HepG2 (cell line): ENCODE measurements around the gene S1PR5. TPM values are rescaled to one million over a fixed set of nuclear protein-coding genes. Genes with fewer than 3 reads are reported as not detected.
A peak's percentile ranks its signal among the peaks of the same experiment; 100 is the strongest.

Experiments
- ATAC-seq: fragments of 200-7000 bp; cut with Tn5 transposase; 3 replicates; pipeline ENCODE4 v1.9.1; 2020; ENCODE audit warnings: mild to moderate bottlenecking, moderate library complexity
- Bru-seq: library from RNA; stranded (reverse); fragments of 400-500 nt; gene quantifications from one replicate; lab custom pipeline; 2021; lab: Mats Ljungman, UMichigan
- BruChase-seq, 2 experiments: library from RNA; stranded (reverse); fragments of 400-500 nt; gene quantifications; one replicate each; lab custom pipeline; 2021; lab: Mats Ljungman, UMichigan
- BruUV-seq: library from RNA; stranded (reverse); fragments of 400-500 nt; replicated peaks from 2 replicates; lab custom pipeline; 2021; lab: Mats Ljungman, UMichigan
- CTCF ChIA-PET: fragments of 300-600 bp; formaldehyde crosslinking; extraction: SDS; loops from one replicate; lab custom pipeline; 2021; ENCODE audit warnings: low total read pairs, inconsistent platforms, low intra/inter-chr PET ratio; lab: Yijun Ruan, JAX
- POLR2A ChIA-PET: fragments of 350-600 bp; sonication (Branson Sonifier 250); formaldehyde crosslinking; loops from one replicate; lab custom pipeline; 2020; ENCODE audit warnings: antibody characterized with exemption, inconsistent platforms; lab: Yijun Ruan, JAX
- DNase-seq: peaks from one replicate; pipeline ENCODE4 v3.0.0-alpha.2; 2015; ENCODE audit warnings: low spot score
- FAIRE-seq: peaks from 3 replicates; lab custom pipeline; 2011; peaks lifted over from hg19 to GRCh38; lab: Jason Lieb, UNC
- H2AFZ ChIP-seq: one replicate; pipeline ENCODE4 v1.6.1; 2011; ENCODE audit warnings: low read length, inconsistent platforms
- H3K27ac ChIP-seq: fragments of 300-600 bp; 3 replicates; pipeline ENCODE4 v1.8.0; 2011; ENCODE audit warnings: mixed run types, mild to moderate bottlenecking, mixed read lengths, low read length, inconsistent platforms; ENCODE audit not compliant: insufficient read depth; ENCODE audit errors: extremely low read length
- H3K27me3 ChIP-seq, 2 experiments: fragments of 200-600 bp in 1 of 2; 2 replicates in 1 of 2; 3 replicates in 1 of 2; pipeline versions ENCODE4 v1.6.0 to v1.8.0; 2011; ENCODE audit warnings: low read length in 2 of 2, mild to moderate bottlenecking in 2 of 2, moderate library complexity in 2 of 2, inconsistent platforms in 1 of 2; ENCODE audit not compliant: insufficient read depth in 2 of 2, control insufficient read depth in 1 of 2
- H3K36me3 ChIP-seq, 2 experiments: fragments of 200-600 bp in 1 of 2; replicated peaks in 1 of 2; 2 replicates in 1 of 2; 3 replicates in 1 of 2; pipeline versions ENCODE4 v1.5.1 to v1.8.0; 2011; ENCODE audit warnings: low read length in 2 of 2, inconsistent platforms in 1 of 2; ENCODE audit not compliant: insufficient read depth in 2 of 2, control insufficient read depth in 1 of 2
- H3K4me1 ChIP-seq: 2 replicates; pipeline ENCODE4 v1.5.1; 2012; ENCODE audit warnings: low read length, inconsistent platforms; ENCODE audit not compliant: insufficient read depth
- H3K4me2 ChIP-seq: 2 replicates; pipeline ENCODE4 v1.6.0; 2011; ENCODE audit warnings: low read depth, low read length, inconsistent platforms
- H3K4me3 ChIP-seq, 3 experiments: fragments of 200-600 bp in 1 of 3; sonication (generic), shearing (Covaris generic) in 1 of 3; replicated peaks in 1 of 3; 2 replicates each; pipeline ENCODE4 v1.5.1; 2011 to 2016; ENCODE audit warnings: low read length in 3 of 3, inconsistent platforms in 2 of 3, low read depth in 2 of 3, mild to moderate bottlenecking in 2 of 3, control low read depth in 1 of 3, mixed read lengths in 1 of 3; ENCODE audit not compliant: insufficient read depth in 1 of 3
- H3K79me2 ChIP-seq: one replicate; pipeline ENCODE4 v1.6.1; 2011; ENCODE audit warnings: low read length, inconsistent platforms; ENCODE audit not compliant: insufficient read depth
- H3K9ac ChIP-seq: 2 replicates; pipeline ENCODE4 v1.6.0; 2011; ENCODE audit warnings: mild to moderate bottlenecking, low read depth, low read length, inconsistent platforms; ENCODE audit not compliant: insufficient read depth
- H3K9me3 ChIP-seq: 2 replicates; pipeline ENCODE4 v1.5.1; 2012; ENCODE audit warnings: mild to moderate bottlenecking, low read length
- H4K20me1 ChIP-seq: 2 replicates; pipeline ENCODE4 v1.6.0; 2011; ENCODE audit warnings: inconsistent platforms, mild to moderate bottlenecking, low read length, moderate library complexity; ENCODE audit not compliant: insufficient read depth
- FIP1L1 ChIP-seq: fragments of 200-400 bp; formaldehyde crosslinking; IDR thresholded peaks from 2 replicates; pipeline ENCODE4 v1.6.1; 2018; ENCODE audit warnings: low read depth, mild to moderate bottlenecking, low read length, moderate library complexity, borderline replicate concordance; ENCODE audit not compliant: insufficient read depth
- HNRNPL ChIP-seq: fragments of 200-400 bp; formaldehyde crosslinking; IDR thresholded peaks from 2 replicates; pipeline ENCODE4 v1.6.1; 2017; ENCODE audit warnings: mild to moderate bottlenecking, low read depth, low read length
- HNRNPLL ChIP-seq: fragments of 200-400 bp; formaldehyde crosslinking; IDR thresholded peaks from 2 replicates; pipeline ENCODE4 v1.6.1; 2017; ENCODE audit warnings: mild to moderate bottlenecking, low read depth, low read length; ENCODE audit not compliant: poor library complexity, severe bottlenecking
- MYPOP ChIP-seq: sonication (generic); formaldehyde crosslinking; IDR thresholded peaks from 2 replicates; pipeline ENCODE4 v1.8.1; 2023; ENCODE audit warnings: mild to moderate bottlenecking, moderate library complexity, missing genetic modification reagents
- SKIL ChIP-seq: sonication (generic); formaldehyde crosslinking; IDR thresholded peaks from 2 replicates; pipeline ENCODE4 v1.8.0; 2022; ENCODE audit warnings: missing genetic modification reagents, mild to moderate bottlenecking, moderate library complexity, borderline replicate concordance
- ZNF263 ChIP-seq: sonication (generic); formaldehyde crosslinking; IDR thresholded peaks from 2 replicates; pipeline ENCODE4 v1.4.0; 2020; ENCODE audit warnings: missing genetic modification reagents
- ZNF382 ChIP-seq: sonication (generic); formaldehyde crosslinking; IDR thresholded peaks from 2 replicates; pipeline ENCODE4 v1.5.0; 2020; ENCODE audit warnings: missing genetic modification reagents, mild to moderate bottlenecking, borderline replicate concordance
- ZNF547 ChIP-seq: sonication (generic); formaldehyde crosslinking; IDR thresholded peaks from 2 replicates; pipeline ENCODE4 v1.5.1; 2020; ENCODE audit warnings: mild to moderate bottlenecking, missing genetic modification reagents
- ZNF558 ChIP-seq: sonication (generic); formaldehyde crosslinking; IDR thresholded peaks from 2 replicates; pipeline ENCODE4 v1.9.0; 2022; ENCODE audit warnings: mild to moderate bottlenecking, missing genetic modification reagents, borderline replicate concordance
- ZSCAN21 ChIP-seq: sonication (generic); formaldehyde crosslinking; IDR thresholded peaks from 2 replicates; pipeline ENCODE4 v1.8.0; 2022; ENCODE audit warnings: mild to moderate bottlenecking, missing genetic modification reagents, moderate library complexity, borderline replicate concordance
- WGBS: methylation state at CpG from one replicate; pipeline ENCODE4 v1.1.6; 2017; ENCODE audit warnings: low lambda C conversion rate; 5-methylcytosine and 5-hydroxymethylcytosine counted together
- in situ Hi-C: cut with HindIII; loops from 2 replicates; pipeline ENCODE4 v1.10.0; 2017; ENCODE audit warnings: low pct_unique_long_range_greater_than_20kb; ENCODE audit not compliant: extremely low pct_ligation_motif_present
- intact Hi-C: fragments of 100-400 bp; cut with micrococcal nuclease; formaldehyde crosslinking; loops from one replicate; pipeline ENCODE4 v1.10.0; 2022; ENCODE audit not compliant: unreplicated experiment
- long read RNA-seq, 2 experiments: library from RNA in 1 of 2; library from polyadenylated mRNA in 1 of 2; stranded (forward) in 1 of 2; unstranded in 1 of 2; transcript quantifications; one replicate each; pipeline ENCODE4 v2.0.0, GENCODE V29; 2019 to 2022
- polyA minus RNA-seq, 3 experiments: library from RNA; depleted of rRNA, polyadenylated mRNA; stranded (reverse); fragments of >200 nt; gene quantifications; 2 replicates each; pipeline ENCODE4 v1.2.3, GENCODE V29; 2011; ENCODE audit warnings: low replicate concordance in 1 of 3
- polyA plus RNA-seq, 8 experiments: library from polyadenylated mRNA; depleted of rRNA in 3 of 8; stranded (reverse) in 7 of 8; unstranded in 1 of 8; fragments of >200 nt; fragmentation: Illumina TruSeq in 4 of 8; extraction: Trizol in 4 of 8; gene quantifications; 2 replicates each; pipeline versions ENCODE4 v1.2.1 to v1.2.3, GENCODE V29; 2011 to 2016; ENCODE audit warnings: low read depth in 4 of 8, missing spikeins in 1 of 8, mixed read lengths in 1 of 8; ENCODE audit not compliant: insufficient read depth in 1 of 8
- total RNA-seq, 5 experiments: library from RNA; depleted of rRNA; stranded (reverse); fragments of >200 nt; fragmentation: Illumina TruSeq; extraction: Trizol; gene quantifications; 2 replicates each; pipeline ENCODE4 v1.2.3, GENCODE V29; 2016; ENCODE audit warnings: low read depth in 1 of 5
- TF ChIP-seq, protein P1 (sequence below): sonication (generic); formaldehyde crosslinking; IDR thresholded peaks from 2 replicates; pipeline ENCODE4 v1.5.0; 2020; ENCODE audit warnings: mild to moderate bottlenecking, missing genetic modification reagents, moderate library complexity

S1PR5 gene
- total RNA-seq (2016; rRNA removed; fragmentation: Illumina TruSeq; extraction: Trizol) (not detected in 2 replicates), polyA plus RNA-seq (2011; rRNA removed) (0.04 TPM in 1 of 2 replicates, not detected in the other), polyA minus RNA-seq (2011; rRNA and poly(A)+ RNA removed; ENCODE audit: low replicate concordance) (0.72 TPM in 1 of 2 replicates, not detected in the other), Bru-seq, nascent RNA (percentile 12 among the genes with signal in this experiment), BruChase-seq, experiment 1, labeled RNA remaining after a 6-hour chase (not detected), BruChase-seq, experiment 2, labeled RNA remaining after a 2-hour chase (percentile 16 among the genes with signal in this experiment)
- not detected in 2 replicates for total RNA-seq (2016; cell fraction: cytosol; rRNA removed; fragmentation: Illumina TruSeq; extraction: Trizol; ENCODE audit: low read depth)
- total RNA-seq (2016; cell fraction: insoluble cytoplasmic fraction; rRNA removed; fragmentation: Illumina TruSeq; extraction: Trizol), result 0.09 TPM in 1 of 2 replicates, not detected in the other
- not detected in 2 replicates for total RNA-seq (2016; cell fraction: membrane; rRNA removed; fragmentation: Illumina TruSeq; extraction: Trizol)
- not detected in 2 replicates for total RNA-seq (2016; cell fraction: nucleus; rRNA removed; fragmentation: Illumina TruSeq; extraction: Trizol)
- polyA plus RNA-seq (2011; cell fraction: cytosol; rRNA removed), result 0.04 TPM in 1 of 2 replicates, not detected in the other
- polyA plus RNA-seq (2011; cell fraction: nucleus; rRNA removed), result not detected in 2 replicates
- polyA plus RNA-seq (2012), result not detected in 2 replicates
- polyA plus RNA-seq (2016; cell fraction: cytosol; fragmentation: Illumina TruSeq; extraction: Trizol; ENCODE audit: low read depth), result not detected in 2 replicates
- polyA plus RNA-seq (2016; cell fraction: insoluble cytoplasmic fraction; fragmentation: Illumina TruSeq; extraction: Trizol; ENCODE audit: low read depth), result not detected in 2 replicates
- not detected in 2 replicates for polyA plus RNA-seq (2016; cell fraction: membrane; fragmentation: Illumina TruSeq; extraction: Trizol; ENCODE audit: low read depth)
- polyA plus RNA-seq (2016; cell fraction: nucleus; fragmentation: Illumina TruSeq; extraction: Trizol; ENCODE audit: insufficient read depth, low read depth), result not detected in 2 replicates
- polyA minus RNA-seq (2011; cell fraction: cytosol; rRNA and poly(A)+ RNA removed), result not detected in 2 replicates
- polyA minus RNA-seq (2011; cell fraction: nucleus; rRNA and poly(A)+ RNA removed), result not detected in 2 replicates
- long read RNA-seq, experiment 1, result 0 reads
- long read RNA-seq, experiment 2, result 0 reads

DNA sequence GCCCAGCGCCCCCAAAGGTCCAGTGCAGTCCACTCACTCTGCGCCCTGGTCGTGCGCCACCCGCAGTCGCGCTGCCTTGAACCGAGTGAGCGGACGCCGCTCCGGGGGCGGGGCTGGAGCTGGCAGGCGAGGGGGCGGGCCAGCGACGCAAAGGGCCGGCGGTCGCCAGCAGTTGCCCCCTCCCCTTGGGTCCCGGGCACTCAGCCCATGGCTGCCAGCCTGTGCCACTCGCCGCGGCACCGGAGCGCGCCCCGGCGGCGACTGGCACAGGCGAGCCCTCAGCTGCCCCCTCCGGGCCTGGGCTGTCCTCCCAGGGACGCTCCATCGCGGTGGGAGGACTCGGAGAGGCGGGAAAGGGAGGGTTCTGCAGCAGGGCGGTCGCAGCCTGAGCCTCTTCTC, at the start of gene S1PR5:
Gene S1PR5, minus strand, starts transcription at position 87 of the 399 bp plus-strand sequence. CDS start 2,436 bp downstream, outside the sequence.
- intact Hi-C loops, result no loop called here
- H3K9ac ChIP-seq, result no peak within 1 kb of the TSS
- no CpG with 5 or more reads among the region's 39 CpGs for WGBS
- no peak within 1 kb of the TSS for H3K27ac ChIP-seq
- no peaks in the 10 kb centered on the region for H3K36me3 ChIP-seq
- no peaks in the 10 kb centered on the region for H3K79me2 ChIP-seq
- BruUV-seq, result no TSS peak
- DNase-seq (no peak), ATAC-seq (peak; percentile 42), FAIRE-seq (no peak)
- H3K27me3 ChIP-seq, result peaks cover 15 to 66% of the 10 kb centered on the region in 2 experiments
- H3K4me1 ChIP-seq, result peaks cover 48% of the 10 kb centered on the region
- no peaks in the 10 kb centered on the region for H3K9me3 ChIP-seq
- CTCF ChIA-PET, result no interaction called here
- no peak within 1 kb of the TSS for H2AFZ ChIP-seq
- H4K20me1 ChIP-seq, result no peaks in the 10 kb centered on the region
- POLR2A ChIA-PET, result no interaction called here
- H3K4me2 ChIP-seq, result peak within 1 kb of the TSS; percentile 74
- in situ Hi-C loops, result no loop called here
- peak within 1 kb of the TSS; percentile 26 to 66 (median 34); a peak in 5 of 6 replicates for H3K4me3 ChIP-seq
- TF ChIP-seq HNRNPL (0 out of 2 replicates have a peak, but pooled peaks have one; percentile 50), MYPOP (CRISPR knock-in tag) (peak; percentile 48; the same call in 1 of the 2 replicates), ZNF263 (CRISPR knock-in tag) (peak; percentile 87), ZSCAN21 (0 out of 2 replicates have a peak, but pooled peaks have one; percentile 40), FIP1L1 (no peak), ZNF558 (CRISPR knock-in tag) (no peak), ZNF547 (CRISPR knock-in tag) (0 out of 2 replicates have a peak, but pooled peaks have one; percentile 24), SKIL (CRISPR knock-in tag) (no peak), ZNF382 (CRISPR knock-in tag) (no peak), HNRNPLL (peak; percentile 28)
- TF ChIP-seq, protein P1, sequence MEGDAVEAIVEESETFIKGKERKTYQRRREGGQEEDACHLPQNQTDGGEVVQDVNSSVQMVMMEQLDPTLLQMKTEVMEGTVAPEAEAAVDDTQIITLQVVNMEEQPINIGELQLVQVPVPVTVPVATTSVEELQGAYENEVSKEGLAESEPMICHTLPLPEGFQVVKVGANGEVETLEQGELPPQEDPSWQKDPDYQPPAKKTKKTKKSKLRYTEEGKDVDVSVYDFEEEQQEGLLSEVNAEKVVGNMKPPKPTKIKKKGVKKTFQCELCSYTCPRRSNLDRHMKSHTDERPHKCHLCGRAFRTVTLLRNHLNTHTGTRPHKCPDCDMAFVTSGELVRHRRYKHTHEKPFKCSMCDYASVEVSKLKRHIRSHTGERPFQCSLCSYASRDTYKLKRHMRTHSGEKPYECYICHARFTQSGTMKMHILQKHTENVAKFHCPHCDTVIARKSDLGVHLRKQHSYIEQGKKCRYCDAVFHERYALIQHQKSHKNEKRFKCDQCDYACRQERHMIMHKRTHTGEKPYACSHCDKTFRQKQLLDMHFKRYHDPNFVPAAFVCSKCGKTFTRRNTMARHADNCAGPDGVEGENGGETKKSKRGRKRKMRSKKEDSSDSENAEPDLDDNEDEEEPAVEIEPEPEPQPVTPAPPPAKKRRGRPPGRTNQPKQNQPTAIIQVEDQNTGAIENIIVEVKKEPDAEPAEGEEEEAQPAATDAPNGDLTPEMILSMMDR (CRISPR knock-in tag), result peak; percentile 31
